Measurements from ENCODE around the gene ZMYM2.

Gene ZMYM2

DNA sequence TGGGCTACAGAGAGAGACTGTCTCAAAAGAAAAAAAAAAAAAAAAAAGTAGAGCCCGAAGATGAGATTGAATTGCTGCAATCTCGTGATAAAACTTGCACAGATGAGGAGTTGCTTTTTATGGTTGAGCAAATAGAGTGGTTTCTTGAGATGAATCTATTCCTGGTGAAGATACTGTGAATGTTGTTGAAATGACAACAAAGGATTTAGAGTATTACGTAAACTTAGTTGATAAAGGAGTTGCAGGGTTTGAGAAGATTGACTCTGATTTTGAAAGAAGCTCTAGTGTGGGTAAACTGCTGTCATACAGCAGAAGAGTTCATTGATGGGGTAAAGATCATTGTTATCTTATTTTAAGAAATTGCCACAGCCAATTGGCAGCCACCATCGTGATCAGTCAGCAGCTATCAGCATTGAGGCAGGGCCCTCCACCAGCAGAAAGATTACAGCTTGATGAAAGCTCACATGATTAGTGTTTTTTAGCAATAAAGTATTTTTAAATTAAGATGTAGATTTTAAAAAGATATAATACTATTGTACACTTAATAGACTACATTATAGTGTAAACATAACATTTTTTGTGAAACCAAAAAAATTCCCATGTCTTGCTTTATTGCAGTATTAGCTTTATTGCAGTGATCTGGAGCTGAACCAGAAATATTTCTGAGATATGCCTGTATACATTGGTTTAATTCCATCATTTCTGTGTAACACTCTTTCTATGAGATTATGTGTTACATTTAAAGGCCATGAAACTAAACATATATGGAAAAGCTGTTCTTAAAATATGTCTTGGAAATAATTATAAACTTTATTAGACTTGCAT lies 43.1 kb downstream of the ZMYM2 start:
- TF ChIP-seq, protein P1, sequence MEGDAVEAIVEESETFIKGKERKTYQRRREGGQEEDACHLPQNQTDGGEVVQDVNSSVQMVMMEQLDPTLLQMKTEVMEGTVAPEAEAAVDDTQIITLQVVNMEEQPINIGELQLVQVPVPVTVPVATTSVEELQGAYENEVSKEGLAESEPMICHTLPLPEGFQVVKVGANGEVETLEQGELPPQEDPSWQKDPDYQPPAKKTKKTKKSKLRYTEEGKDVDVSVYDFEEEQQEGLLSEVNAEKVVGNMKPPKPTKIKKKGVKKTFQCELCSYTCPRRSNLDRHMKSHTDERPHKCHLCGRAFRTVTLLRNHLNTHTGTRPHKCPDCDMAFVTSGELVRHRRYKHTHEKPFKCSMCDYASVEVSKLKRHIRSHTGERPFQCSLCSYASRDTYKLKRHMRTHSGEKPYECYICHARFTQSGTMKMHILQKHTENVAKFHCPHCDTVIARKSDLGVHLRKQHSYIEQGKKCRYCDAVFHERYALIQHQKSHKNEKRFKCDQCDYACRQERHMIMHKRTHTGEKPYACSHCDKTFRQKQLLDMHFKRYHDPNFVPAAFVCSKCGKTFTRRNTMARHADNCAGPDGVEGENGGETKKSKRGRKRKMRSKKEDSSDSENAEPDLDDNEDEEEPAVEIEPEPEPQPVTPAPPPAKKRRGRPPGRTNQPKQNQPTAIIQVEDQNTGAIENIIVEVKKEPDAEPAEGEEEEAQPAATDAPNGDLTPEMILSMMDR (IDR thresholded peaks at IDR 0.05; ENCODE audit: low read depth, low read length, missing control alignments), result no peak
- H3K4me3 ChIP-seq (replicated peaks; ENCODE audit: low read depth, low read length), result no peak overlapping the region
- DNase-seq (ENCODE audit: extremely low read depth, low read depth), result no peak

DNA sequence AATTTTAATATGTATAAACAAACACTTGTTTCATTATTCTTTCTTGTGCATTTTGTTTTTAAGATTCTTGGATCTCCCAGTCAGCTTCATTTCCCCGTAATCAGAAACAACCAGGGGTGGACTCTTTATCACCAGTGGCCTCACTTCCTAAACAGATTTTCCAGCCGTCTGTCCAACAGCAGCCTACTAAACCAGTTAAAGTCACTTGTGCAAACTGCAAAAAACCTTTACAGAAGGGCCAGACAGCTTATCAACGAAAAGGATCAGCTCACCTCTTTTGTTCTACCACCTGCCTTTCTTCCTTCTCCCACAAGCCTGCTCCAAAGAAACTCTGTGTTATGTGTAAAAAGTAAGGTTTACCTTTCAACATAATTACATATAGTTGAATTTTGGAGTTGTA lies 44.3 kb downstream of the ZMYM2 start:
- no peak overlapping the region for H3K4me3 ChIP-seq (replicated peaks; ENCODE audit: low read depth, low read length)

DNA sequence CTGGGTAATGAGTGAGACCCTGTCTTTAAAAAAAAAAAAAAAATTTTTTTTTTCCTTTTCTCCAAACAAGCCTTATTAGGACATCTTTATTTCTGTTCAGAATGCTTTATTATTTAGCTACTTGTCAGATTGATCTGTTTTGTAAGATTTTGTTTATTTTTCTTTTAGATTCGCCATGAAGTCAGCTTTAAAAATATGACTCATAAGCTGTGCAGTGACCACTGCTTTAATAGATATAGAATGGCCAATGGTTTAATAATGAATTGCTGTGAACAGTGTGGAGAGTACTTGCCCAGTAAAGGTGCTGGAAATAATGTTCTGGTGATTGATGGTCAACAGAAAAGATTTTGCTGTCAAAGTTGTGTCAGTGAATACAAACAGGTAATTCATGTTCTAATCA lies 47.7 kb downstream of the ZMYM2 start:
- no peak for DNase-seq (ENCODE audit: extremely low read depth, low read depth)
- TF ChIP-seq, protein P1 (IDR thresholded peaks at IDR 0.05; ENCODE audit: low read depth, low read length, missing control alignments), result no peak
- no peak overlapping the region for H3K4me3 ChIP-seq (replicated peaks; ENCODE audit: low read depth, low read length)

More for the DNA sequence above, 44.3 kb downstream of the ZMYM2 start:
- TF ChIP-seq, protein P1 (IDR thresholded peaks at IDR 0.05; ENCODE audit: low read depth, low read length, missing control alignments), result no peak
- DNase-seq (ENCODE audit: extremely low read depth, low read depth), result no peak

DNA sequence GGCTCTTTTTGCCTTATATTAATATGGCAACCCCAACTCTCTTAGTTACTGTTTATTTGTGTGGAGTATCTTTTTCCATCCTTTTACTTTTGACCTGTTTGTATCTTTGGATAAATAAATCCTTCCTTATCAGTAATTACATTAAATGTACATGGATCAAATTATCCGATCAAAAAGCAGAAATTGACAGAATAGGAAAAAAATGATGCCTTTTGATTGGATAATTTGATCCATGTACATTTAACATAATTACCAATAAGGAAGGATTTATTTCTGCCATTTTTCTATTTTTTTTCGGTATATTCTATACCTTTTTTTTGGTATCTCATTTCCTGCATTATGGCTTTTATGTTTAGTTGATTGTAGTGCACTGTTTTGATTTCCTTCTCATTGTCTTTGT lies 57.2 kb downstream of the ZMYM2 start:
- TF ChIP-seq, protein P1 (IDR thresholded peaks at IDR 0.05; ENCODE audit: low read depth, low read length, missing control alignments), result no peak
- DNase-seq (ENCODE audit: extremely low read depth, low read depth), result no peak
- H3K4me3 ChIP-seq (replicated peaks; ENCODE audit: low read depth, low read length), result no peak overlapping the region

DNA sequence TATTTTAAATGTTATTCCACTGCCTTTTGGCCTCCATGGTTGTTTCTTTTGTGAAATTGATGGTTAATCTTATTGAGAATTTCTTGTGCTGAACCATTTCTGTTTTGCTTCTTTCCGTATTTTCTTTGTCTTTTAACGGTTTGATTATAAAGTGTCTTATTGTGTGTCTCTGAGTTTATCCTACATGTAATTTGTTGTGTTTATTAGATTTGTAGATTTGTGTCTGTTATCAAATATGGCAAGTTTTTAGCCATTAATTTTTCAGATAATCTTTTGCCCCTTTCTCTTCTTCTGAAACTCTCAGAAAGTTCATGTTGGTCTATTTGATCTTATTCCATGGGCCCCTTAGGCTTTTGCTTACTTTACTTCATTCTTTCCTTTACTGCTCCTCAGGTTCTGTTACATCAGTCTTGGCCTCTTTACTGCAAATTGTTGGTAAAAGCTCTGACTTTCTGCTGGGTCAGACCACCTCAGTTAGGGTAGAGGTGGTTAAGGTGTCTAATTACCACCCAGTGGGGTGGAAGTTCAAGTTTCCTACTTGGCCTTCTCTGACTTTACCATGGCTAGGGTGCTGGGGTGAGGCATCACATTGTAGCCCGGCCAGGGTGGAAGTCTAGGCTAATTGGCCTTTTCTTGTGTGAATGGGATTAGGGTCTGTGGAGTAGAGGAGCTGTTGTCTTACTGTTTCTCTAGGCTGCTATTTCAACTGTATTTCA lies 58.3 kb downstream of the ZMYM2 start:
- H3K4me3 ChIP-seq (replicated peaks; ENCODE audit: low read depth, low read length), result no peak overlapping the region
- TF ChIP-seq, protein P1 (IDR thresholded peaks at IDR 0.05; ENCODE audit: low read depth, low read length, missing control alignments), result no peak
- no peak for DNase-seq (ENCODE audit: extremely low read depth, low read depth)

GRCh38 chr13:20017365-20017711 lies 58.8 kb downstream of the ZMYM2 start:
- no peak for DNase-seq (ENCODE audit: extremely low read depth, low read depth)
- no peak overlapping the region for H3K4me3 ChIP-seq (replicated peaks; ENCODE audit: low read depth, low read length)
- TF ChIP-seq, protein P1 (IDR thresholded peaks at IDR 0.05; ENCODE audit: low read depth, low read length, missing control alignments), result no peak

Data from HFF-Myc (cell line).